ENCODE measurements around the gene MMP23B. TPM values are rescaled to one million over a fixed set of nuclear protein-coding genes. Genes with fewer than 3 reads are reported as not detected.

The MMP23B gene
- total RNA-seq, 1 experiment from 2014 or later, result 4.9 TPM

DNA sequence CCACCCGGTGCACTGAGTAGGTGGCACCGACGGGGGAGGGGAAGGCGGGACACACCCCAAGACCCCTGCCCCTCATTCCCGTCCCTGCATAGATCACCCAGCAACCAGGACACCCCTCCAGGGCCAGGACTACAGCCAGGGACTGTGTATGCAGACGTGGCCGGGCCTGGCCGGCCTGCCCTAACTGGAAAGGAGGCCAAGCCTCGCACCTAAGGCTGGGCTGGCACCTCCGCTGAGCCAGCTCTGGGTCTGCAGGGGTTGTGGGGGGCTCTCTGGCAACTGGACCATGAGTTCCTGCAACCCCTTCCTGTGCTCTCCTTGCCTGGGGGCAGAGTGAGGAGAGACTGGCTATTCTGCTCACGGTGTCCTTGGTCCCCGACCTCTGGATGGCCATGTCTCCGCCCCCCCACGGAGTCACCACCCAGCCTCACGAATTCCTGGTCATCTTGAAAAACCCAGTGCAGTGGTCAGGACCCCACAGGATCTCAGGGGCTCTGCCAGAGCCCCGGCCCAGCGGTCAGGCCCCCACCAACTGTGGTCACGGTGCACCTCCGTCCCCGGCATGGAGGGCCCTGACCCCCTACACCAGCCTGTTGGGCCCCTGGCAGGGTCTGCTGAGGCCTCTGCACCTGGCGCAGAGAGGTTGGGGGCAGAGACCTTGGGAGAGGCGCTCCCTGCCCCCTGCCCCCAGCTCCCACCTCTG is 31.0 kb upstream of the MMP23B start:
- Histone ChIP-seq H3F3A (ENCODE audit: insufficient read depth, low read depth) (peaks cover 16% of the 10 kb centered on the region; the same call in 1 of the 2 replicates), H3K9me2 (ENCODE audit: insufficient read depth) (no peaks in the 10 kb centered on the region), H3K4me1 (replicated peaks; ENCODE audit: insufficient read depth) (no peaks in the 10 kb centered on the region), H3K36me3 (ENCODE audit: low read depth) (no peaks in the 10 kb centered on the region), H3K27me3 (ENCODE audit: insufficient read depth, low read depth) (peaks cover 10% of the 10 kb centered on the region; the same call in 1 of the 2 replicates), H3K4me2 (no peak overlapping the region), H2AFZ (no peak overlapping the region), H4K20me1 (ENCODE audit: insufficient read depth) (no peaks in the 10 kb centered on the region), H3K79me2 (ENCODE audit: low read depth) (no peaks in the 10 kb centered on the region), H3K4me3 (no peak overlapping the region), H3K27ac (no peak overlapping the region), H3K9me3 (ENCODE audit: insufficient read depth, low read depth) (no peaks in the 10 kb centered on the region)
- intact Hi-C loops (cut with micrococcal nuclease; ENCODE audit: unreplicated experiment), result no loop called here
- ChIA-PET CTCF (no interaction called here), POLR2A (ENCODE audit: unreplicated experiment) (no interaction called here)
- no peak for TF ChIP-seq EZH2 (IDR thresholded peaks at IDR 0.05; ENCODE audit: low read depth)
- no peak for TF ChIP-seq CTCF (conservative IDR thresholded peaks at IDR 0.05)
- no TSS peak for BruUV-seq (replicated peaks)
- no peak for DNase-seq

DNA sequence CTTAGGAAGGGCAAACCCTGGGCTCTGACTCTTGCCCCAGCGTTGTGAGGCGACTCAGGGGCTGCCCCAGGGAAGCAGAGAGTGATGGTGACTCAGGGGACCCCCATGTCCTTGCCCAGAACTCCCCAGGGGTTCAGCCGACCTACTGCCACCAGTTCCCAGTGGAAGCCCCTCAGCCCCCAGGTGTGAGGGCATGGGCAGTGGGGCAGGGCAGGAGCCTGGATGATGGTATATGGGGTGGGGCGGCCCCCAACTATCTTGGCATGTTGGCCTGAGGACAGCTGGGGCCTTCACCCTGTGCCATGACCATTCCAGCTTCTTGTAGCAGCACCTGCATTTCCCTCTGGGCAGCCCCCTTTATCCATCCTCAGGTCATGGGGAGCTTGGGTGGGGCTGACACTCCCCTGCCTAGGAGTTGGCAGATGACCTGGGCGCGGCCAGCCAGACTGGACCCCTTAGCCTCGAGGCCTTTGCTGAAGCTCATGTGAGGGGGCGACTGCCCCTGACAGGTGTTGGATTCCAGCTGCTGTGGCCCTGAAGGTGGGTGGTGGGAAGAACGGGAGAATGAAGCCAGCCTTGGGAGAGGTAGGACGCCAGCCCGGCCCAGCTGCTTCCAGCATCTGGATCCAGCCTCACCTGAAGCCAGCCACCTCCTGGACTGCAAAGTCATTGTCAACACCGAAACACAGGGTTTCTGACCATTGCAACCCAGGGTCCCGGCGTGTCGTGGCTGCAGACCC is 30.2 kb upstream of the MMP23B start:
- no peaks in the 10 kb centered on the region for H3K79me2 ChIP-seq (ENCODE audit: low read depth)
- H3K9me3 ChIP-seq (ENCODE audit: insufficient read depth, low read depth), result no peaks in the 10 kb centered on the region
- H3K27ac ChIP-seq, result no peak overlapping the region
- H3K9me2 ChIP-seq (ENCODE audit: insufficient read depth), result no peaks in the 10 kb centered on the region
- TF ChIP-seq EZH2 (IDR thresholded peaks at IDR 0.05; ENCODE audit: low read depth) (no peak), CTCF (conservative IDR thresholded peaks at IDR 0.05) (no peak)
- DNase-seq, result no peak
- H3F3A ChIP-seq (ENCODE audit: insufficient read depth, low read depth), result peaks cover 16% of the 10 kb centered on the region; the same call in 1 of the 2 replicates
- H3K4me2 ChIP-seq, result no peak overlapping the region
- H3K36me3 ChIP-seq (ENCODE audit: low read depth), result no peaks in the 10 kb centered on the region
- intact Hi-C loops (cut with micrococcal nuclease; ENCODE audit: unreplicated experiment), result no loop called here
- ChIA-PET POLR2A (ENCODE audit: unreplicated experiment) (no interaction called here), CTCF (no interaction called here)
- BruUV-seq (replicated peaks), result no TSS peak
- H3K4me3 ChIP-seq, result no peak overlapping the region
- no peaks in the 10 kb centered on the region for H4K20me1 ChIP-seq (ENCODE audit: insufficient read depth)
- H2AFZ ChIP-seq, result no peak overlapping the region
- no peaks in the 10 kb centered on the region for H3K4me1 ChIP-seq (replicated peaks; ENCODE audit: insufficient read depth)
- peaks cover 3% of the 10 kb centered on the region; the same call in 1 of the 2 replicates for H3K27me3 ChIP-seq (ENCODE audit: insufficient read depth, low read depth)

- Histone ChIP-seq H2AFZ (no peak overlapping the region), H3K27me3 (ENCODE audit: insufficient read depth, low read depth) (no peaks in the 10 kb centered on the region; the same call in 1 of the 2 replicates), H3K36me3 (ENCODE audit: low read depth) (no peaks in the 10 kb centered on the region), H3K9me3 (ENCODE audit: insufficient read depth, low read depth) (no peaks in the 10 kb centered on the region), H3F3A (ENCODE audit: insufficient read depth, low read depth) (peaks cover 16% of the 10 kb centered on the region; the same call in 1 of the 2 replicates), H3K79me2 (ENCODE audit: low read depth) (no peaks in the 10 kb centered on the region), H3K4me3 (no peak overlapping the region), H4K20me1 (ENCODE audit: insufficient read depth) (no peaks in the 10 kb centered on the region), H3K4me2 (no peak overlapping the region), H3K9me2 (ENCODE audit: insufficient read depth) (no peaks in the 10 kb centered on the region), H3K4me1 (replicated peaks; ENCODE audit: insufficient read depth) (no peaks in the 10 kb centered on the region), H3K27ac (no peak overlapping the region)
- TF ChIP-seq CTCF (conservative IDR thresholded peaks at IDR 0.05) (no peak), EZH2 (IDR thresholded peaks at IDR 0.05; ENCODE audit: low read depth) (no peak)
- ChIA-PET CTCF (no interaction called here), POLR2A (ENCODE audit: unreplicated experiment) (no interaction called here)
- intact Hi-C loops (cut with micrococcal nuclease; ENCODE audit: unreplicated experiment), result no loop called here
- BruUV-seq (replicated peaks), result no TSS peak
- DNase-seq, result no peak
Observed at GRCh38 chr1:1602304-1602967, 29.5 kb upstream of the MMP23B start.

Measured in PC-9 (cell line).